GM12801 (cell line): ENCODE data around the gene BAD.

Experiments used
- CTCF ChIP-seq: IDR thresholded peaks from one replicate; pipeline ENCODE4 v1.5.1; 2011; ENCODE audit warnings: control low read depth; ENCODE audit not compliant: insufficient read length; ENCODE audit errors: extremely low read depth

Gene BAD

GRCh38 chr11:64323373-64323772 is 38.9 kb upstream of the BAD start:
- no peak for TF ChIP-seq CTCF

GRCh38 chr11:64322925-64323260 is 38.4 kb upstream of the BAD start:
- TF ChIP-seq CTCF, result no peak

GRCh38 chr11:64321533-64321932 is 37.1 kb upstream of the BAD start:
- no peak for TF ChIP-seq CTCF

- TF ChIP-seq CTCF, result no peak
These were observed 36.6 kb upstream of the BAD start for GRCh38 chr11:64321026-64321425.

DNA sequence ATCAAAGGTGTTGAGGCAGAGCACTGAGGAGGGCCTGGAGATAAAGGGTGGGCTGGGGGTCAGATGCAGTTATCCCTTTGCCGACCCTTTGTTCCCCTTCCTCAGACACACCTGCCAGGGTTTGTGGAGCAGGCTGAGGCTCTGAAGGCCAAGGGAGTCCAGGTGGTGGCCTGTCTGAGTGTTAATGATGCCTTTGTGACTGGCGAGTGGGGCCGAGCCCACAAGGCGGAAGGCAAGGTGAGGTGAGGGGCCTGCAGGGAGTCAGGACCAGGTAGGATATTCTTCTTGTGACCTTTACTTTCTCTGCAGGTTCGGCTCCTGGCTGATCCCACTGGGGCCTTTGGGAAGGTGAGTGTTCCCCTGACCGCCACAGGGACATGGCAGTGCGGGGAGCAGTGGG is 36.1 kb upstream of the BAD start:
- no peak for TF ChIP-seq CTCF

- no peak for TF ChIP-seq CTCF
These were observed 34.6 kb upstream of the BAD start for GRCh38 chr11:64318766-64319761.

GRCh38 chr11:64317961-64318765 is 33.7 kb upstream of the BAD start, which contains the start of gene PRDX5:
TSS of gene PRDX5 (plus strand) at chr11:64318121. CDS start at chr11:64318216, 95 bp downstream.
- no peak for TF ChIP-seq CTCF
